Measurements from ENCODE around the gene ADARB1. TPM values are rescaled to one million over a fixed set of nuclear protein-coding genes. Genes with fewer than 3 reads are reported as not detected.
A peak's percentile ranks its signal among the peaks of the same experiment; 100 is the strongest.

Gene ADARB1
- total and polyA plus RNA-seq, 12 donors: 7.2 to 21.6 (median 16.1) TPM

DNA sequence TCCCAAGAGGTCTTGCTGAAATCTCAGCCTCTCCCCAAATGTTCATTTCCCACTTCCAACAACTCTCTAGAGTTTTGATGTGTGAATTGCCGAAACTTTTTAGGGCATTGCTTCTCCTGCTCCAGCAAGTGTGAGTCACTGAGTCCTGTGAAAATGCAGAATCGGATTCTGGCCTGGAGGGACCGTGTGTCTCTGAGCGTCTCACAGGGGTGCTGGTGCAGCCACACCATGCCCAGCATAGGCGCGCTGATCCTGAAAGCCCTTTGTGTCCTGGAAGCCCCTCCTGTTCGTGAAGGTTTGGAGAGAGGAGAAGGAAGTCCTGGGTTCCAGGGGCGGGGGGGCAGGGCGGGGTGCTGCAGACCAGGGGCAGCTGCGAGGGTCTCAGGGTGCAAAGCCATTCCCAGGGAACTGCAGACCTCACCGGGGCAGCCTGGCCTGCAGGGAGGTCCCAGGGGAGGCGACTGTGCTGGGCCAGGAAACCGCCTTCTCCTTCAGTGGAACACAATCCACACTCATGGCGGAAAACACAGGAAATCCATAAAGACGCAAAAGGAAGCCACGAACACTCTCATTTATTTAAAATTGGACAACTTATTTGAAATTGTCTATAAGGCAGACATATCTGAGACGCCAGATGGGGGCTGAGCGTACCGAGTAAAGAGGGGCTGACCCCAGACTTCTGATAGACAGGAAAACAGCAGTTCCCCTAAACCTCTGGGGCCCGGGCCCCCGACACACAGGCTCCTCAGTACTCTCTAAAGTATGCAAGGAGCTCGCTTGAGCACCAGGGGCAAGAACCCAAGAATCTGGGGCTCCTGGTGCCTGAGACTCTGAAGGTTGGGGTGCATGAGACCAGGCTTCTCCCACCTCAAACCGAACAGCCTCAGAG, 43.5 kb upstream of the ADARB1 start:
- H3K27ac ChIP-seq: peak overlapping the region in 2 of 5 donors; percentile 47 to 92
- peak in 1 of 7 donors; percentile 10 for DNase-seq
- H3K4me3 ChIP-seq: no peak overlapping the region
- no peaks in the 10 kb centered on the region for H3K9me3 ChIP-seq (replicated peaks in 1 of 3)
- no peaks in the 10 kb centered on the region for H3K36me3 ChIP-seq (replicated peaks in 1 of 2)
- TF ChIP-seq, protein P1, sequence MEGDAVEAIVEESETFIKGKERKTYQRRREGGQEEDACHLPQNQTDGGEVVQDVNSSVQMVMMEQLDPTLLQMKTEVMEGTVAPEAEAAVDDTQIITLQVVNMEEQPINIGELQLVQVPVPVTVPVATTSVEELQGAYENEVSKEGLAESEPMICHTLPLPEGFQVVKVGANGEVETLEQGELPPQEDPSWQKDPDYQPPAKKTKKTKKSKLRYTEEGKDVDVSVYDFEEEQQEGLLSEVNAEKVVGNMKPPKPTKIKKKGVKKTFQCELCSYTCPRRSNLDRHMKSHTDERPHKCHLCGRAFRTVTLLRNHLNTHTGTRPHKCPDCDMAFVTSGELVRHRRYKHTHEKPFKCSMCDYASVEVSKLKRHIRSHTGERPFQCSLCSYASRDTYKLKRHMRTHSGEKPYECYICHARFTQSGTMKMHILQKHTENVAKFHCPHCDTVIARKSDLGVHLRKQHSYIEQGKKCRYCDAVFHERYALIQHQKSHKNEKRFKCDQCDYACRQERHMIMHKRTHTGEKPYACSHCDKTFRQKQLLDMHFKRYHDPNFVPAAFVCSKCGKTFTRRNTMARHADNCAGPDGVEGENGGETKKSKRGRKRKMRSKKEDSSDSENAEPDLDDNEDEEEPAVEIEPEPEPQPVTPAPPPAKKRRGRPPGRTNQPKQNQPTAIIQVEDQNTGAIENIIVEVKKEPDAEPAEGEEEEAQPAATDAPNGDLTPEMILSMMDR (IDR thresholded peaks at IDR 0.05): no peak
- no peak for TF ChIP-seq POLR2A (IDR thresholded peaks at IDR 0.05)
- no peaks in the 10 kb centered on the region for H3K27me3 ChIP-seq
- peaks cover 0 to 20% of the 10 kb centered on the region in 2 donors for H3K4me1 ChIP-seq (replicated peaks in 1 of 2)
- intact Hi-C loops (cut with DNase I): no loop called here
- 71 to 85% (median 75%) methylated on average over 20 to 23 of the region's 23 CpGs for WGBS, 4 donors

GRCh38 chr21:45031571-45032191, 42.7 kb upstream of the ADARB1 start:
- H3K9me3 ChIP-seq (replicated peaks in 1 of 3): peaks cover 0 to 3% (median 0%) of the 10 kb centered on the region in 3 donors
- TF ChIP-seq, protein P1 (IDR thresholded peaks at IDR 0.05): peak in 2 of 6 experiments; percentile 6 to 9
- TF ChIP-seq POLR2A (IDR thresholded peaks at IDR 0.05): no peak
- peak overlapping the region in 2 of 5 donors; percentile 47 to 92 for H3K27ac ChIP-seq
- H3K4me3 ChIP-seq: no peak overlapping the region
- H3K27me3 ChIP-seq: no peaks in the 10 kb centered on the region
- H3K36me3 ChIP-seq (replicated peaks in 1 of 2): no peaks in the 10 kb centered on the region
- peak in 2 of 7 donors; percentile 21 to 34 for DNase-seq
- 38 to 52% (median 43%) methylated on average over 16 to 23 of the region's 23 CpGs for WGBS, 4 donors
- peaks cover 0 to 20% of the 10 kb centered on the region in 2 donors for H3K4me1 ChIP-seq (replicated peaks in 1 of 2)
- intact Hi-C loops (cut with DNase I): no loop called here

DNA sequence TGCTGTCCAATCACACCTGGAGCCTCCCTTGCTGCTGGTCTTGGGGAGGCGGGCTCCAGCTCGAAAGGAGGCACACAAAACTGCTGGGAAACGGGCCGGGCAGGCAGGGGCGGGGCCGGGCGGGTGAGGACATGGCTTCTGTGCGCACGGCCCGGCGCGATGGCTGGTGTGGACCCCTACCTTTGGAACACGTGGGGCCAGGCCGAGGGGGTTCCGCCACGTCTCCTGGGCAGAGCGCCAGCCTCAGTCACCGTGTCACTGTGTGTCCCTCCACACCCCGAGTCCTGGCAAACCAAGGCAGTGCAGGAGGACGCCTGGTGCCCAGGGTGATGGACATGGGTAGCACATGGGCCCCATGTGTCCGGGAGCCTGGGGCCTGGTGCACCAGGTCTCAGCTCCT, 42.0 kb upstream of the ADARB1 start:
- Histone ChIP-seq H3K36me3 (replicated peaks in 1 of 2) (no peaks in the 10 kb centered on the region), H3K27ac (peak overlapping the region in 4 of 5 donors; percentile 37 to 92 (median 58)), H3K4me1 (replicated peaks in 1 of 2) (peaks cover 0 to 20% of the 10 kb centered on the region in 2 donors), H3K27me3 (no peaks in the 10 kb centered on the region), H3K9me3 (replicated peaks in 1 of 3) (peaks cover 0 to 4% (median 0%) of the 10 kb centered on the region in 3 donors), H3K4me3 (no peak overlapping the region)
- TF ChIP-seq, protein P1 (IDR thresholded peaks at IDR 0.05): no peak
- no peak for TF ChIP-seq POLR2A (IDR thresholded peaks at IDR 0.05)
- WGBS, 4 donors: 87 to 100% (median 92%) methylated on average over 5 to 21 of the region's 21 CpGs
- intact Hi-C loops (cut with DNase I): no loop called here
- DNase-seq: peak in 1 of 7 donors; percentile 14
